GM23338 (cell line): Measurements from ENCODE around the gene SPOCK2. TPM values are rescaled to one million over a fixed set of nuclear protein-coding genes. Genes with fewer than 3 reads are reported as not detected.

Experiments
- ATAC-seq: fragments of 200-7000 bp; cut with Tn5 transposase; 3 replicates; pipeline ENCODE4 v1.9.1; 2020
- DNase-seq: peaks from one replicate; pipeline ENCODE4 v3.0.0-alpha.2; 2015; ENCODE audit warnings: low spot score
- H2AFZ ChIP-seq: fragments of 200-600 bp; sonication (generic); 2 replicates; pipeline ENCODE4 v1.8.0; 2016; ENCODE audit warnings: antibody characterized with exemption, mild to moderate bottlenecking, moderate library complexity
- H3F3A ChIP-seq: fragments of 200-600 bp; sonication (generic); replicated peaks from 2 replicates; pipeline ENCODE4 v1.8.0; 2017; ENCODE audit warnings: antibody characterized with exemption, mixed run types, low read depth
- H3K27ac ChIP-seq: fragments of 200-600 bp; sonication (generic); 2 replicates; pipeline ENCODE4 v1.6.1; 2016; ENCODE audit warnings: low read depth
- H3K27me3 ChIP-seq: fragments of 200-600 bp; sonication (generic); 2 replicates; pipeline ENCODE4 v1.8.0; 2016; ENCODE audit warnings: mild to moderate bottlenecking, mixed run types, moderate library complexity; ENCODE audit not compliant: insufficient read depth
- H3K36me3 ChIP-seq: fragments of 200-600 bp; sonication (generic); 2 replicates; pipeline ENCODE4 v1.8.0; 2016; ENCODE audit warnings: mild to moderate bottlenecking; ENCODE audit not compliant: insufficient read depth
- H3K4me1 ChIP-seq: fragments of 200-600 bp; sonication (generic); 2 replicates; pipeline ENCODE4 v1.8.0; 2016; ENCODE audit warnings: mild to moderate bottlenecking, moderate library complexity; ENCODE audit not compliant: insufficient read depth
- H3K4me2 ChIP-seq: fragments of 200-600 bp; sonication (generic); 2 replicates; pipeline ENCODE4 v1.7.1; 2017; ENCODE audit warnings: mixed run types
- H3K4me3 ChIP-seq: fragments of 200-600 bp; sonication (generic); 2 replicates; pipeline ENCODE4 v1.6.1; 2016; ENCODE audit warnings: mixed run types
- H3K79me2 ChIP-seq: fragments of 200-600 bp; sonication (generic); replicated peaks from 2 replicates; pipeline ENCODE4 v1.8.0; 2017; ENCODE audit warnings: mild to moderate bottlenecking; ENCODE audit not compliant: insufficient read depth
- H3K9me2 ChIP-seq: fragments of 200-600 bp; sonication (generic); 2 replicates; pipeline ENCODE4 v1.8.0; 2017; ENCODE audit not compliant: insufficient read depth
- H4K20me1 ChIP-seq: fragments of 200-600 bp; sonication (generic); replicated peaks from 2 replicates; pipeline ENCODE4 v1.8.0; 2017; ENCODE audit warnings: mild to moderate bottlenecking; ENCODE audit not compliant: insufficient read depth
- H3K27ac Mint-ChIP-seq: 2 replicates; pipeline ENCODE4 v1.8.0; 2020; ENCODE audit warnings: inconsistent platforms, mild to moderate bottlenecking, moderate library complexity, mixed read lengths
- H3K27me3 Mint-ChIP-seq: 3 replicates; pipeline ENCODE4 v1.8.0; 2022; ENCODE audit warnings: low read depth, mild to moderate bottlenecking, moderate library complexity, mixed read lengths, inconsistent platforms; ENCODE audit not compliant: insufficient read depth, poor library complexity
- H3K36me3 Mint-ChIP-seq: 3 replicates; pipeline ENCODE4 v1.8.0; 2021; ENCODE audit warnings: low read depth, mild to moderate bottlenecking, inconsistent platforms, moderate library complexity, mixed read lengths
- H3K4me1 Mint-ChIP-seq: 3 replicates; pipeline ENCODE4 v1.8.0; 2020; ENCODE audit warnings: mild to moderate bottlenecking, inconsistent platforms, mixed read lengths
- H3K4me3 Mint-ChIP-seq: 3 replicates; pipeline ENCODE4 v1.8.0; 2021; ENCODE audit warnings: moderate library complexity, mild to moderate bottlenecking, inconsistent platforms, mixed read lengths
- H3K9me3 Mint-ChIP-seq: 3 replicates; pipeline ENCODE4 v1.8.0; 2020; ENCODE audit warnings: moderate library complexity, mild to moderate bottlenecking, inconsistent platforms, mixed read lengths
- CREB1 ChIP-seq: fragments of 250-450 bp; sonication (Bioruptor Pico); IDR thresholded peaks from 2 replicates; pipeline ENCODE4 v1.5.0; 2020; ENCODE audit warnings: low read depth, mild to moderate bottlenecking, moderate library complexity
- CTCF ChIP-seq, 2 experiments: fragments of 200-600 bp in 1 of 2; sonication (generic) in 1 of 2; conservative IDR thresholded peaks; 2 replicates each; pipeline versions ENCODE4 v1.5.1 to v1.6.1; 2016 to 2017; ENCODE audit warnings: antibody characterized with exemption in 2 of 2, low read depth in 2 of 2, mild to moderate bottlenecking in 2 of 2, moderate library complexity in 1 of 2
- EZH2 ChIP-seq: fragments of 200-600 bp; sonication (generic); IDR thresholded peaks from one replicate; pipeline ENCODE4 v1.8.0; 2017; ENCODE audit warnings: antibody characterized with exemption, mild to moderate bottlenecking, low read depth; ENCODE audit not compliant: unreplicated experiment
- EZH2phosphoT487 ChIP-seq: fragments of 200-600 bp; sonication (generic); IDR thresholded peaks from one replicate; pipeline ENCODE4 v1.8.1; 2018; ENCODE audit warnings: antibody characterized with exemption; ENCODE audit not compliant: unreplicated experiment
- JUNB ChIP-seq: IDR thresholded peaks from one replicate; pipeline ENCODE4 v1.6.1; 2016; ENCODE audit warnings: antibody characterized with exemption; ENCODE audit not compliant: unreplicated experiment
- NANOG ChIP-seq: IDR thresholded peaks from 2 replicates; pipeline ENCODE4 v1.6.1; 2016; ENCODE audit warnings: antibody characterized with exemption, borderline replicate concordance
- POLR2AphosphoS5 ChIP-seq: IDR thresholded peaks from 2 replicates; pipeline ENCODE4 v1.6.1; 2016; ENCODE audit warnings: antibody characterized with exemption, low read depth
- REST ChIP-seq: IDR thresholded peaks from one replicate; pipeline ENCODE4 v1.6.1; 2018; ENCODE audit warnings: antibody characterized with exemption; ENCODE audit not compliant: unreplicated experiment
- STAT1 ChIP-seq: IDR thresholded peaks from one replicate; pipeline ENCODE4 v1.6.1; 2016; ENCODE audit warnings: antibody characterized with exemption; ENCODE audit not compliant: unreplicated experiment
- ZNF114 ChIP-seq: fragments of 250-450 bp; sonication (Bioruptor Pico); IDR thresholded peaks from 2 replicates; pipeline ENCODE4 v1.5.0; 2020; ENCODE audit warnings: mild to moderate bottlenecking, moderate library complexity
- ZNF331 ChIP-seq: fragments of 250-450 bp; sonication (Bioruptor Pico); IDR thresholded peaks from 2 replicates; pipeline ENCODE4 v1.5.0; 2020; ENCODE audit warnings: low read depth, mild to moderate bottlenecking, moderate library complexity
- polyA plus RNA-seq: library from polyadenylated mRNA; unstranded; fragments of >200 nt; fragmentation: Nextera tagmentation; extraction: Ambion mirVana; gene quantifications from 2 replicates; pipeline ENCODE4 v1.2.1, GENCODE V29; 2016
- total RNA-seq: library from RNA; depleted of rRNA; stranded (reverse); fragments of >200 nt; shearing (Covaris generic); gene quantifications from 2 replicates; pipeline ENCODE4 v1.2.3, GENCODE V29; 2014
- TF ChIP-seq, protein P1 (sequence below): IDR thresholded peaks from 2 replicates; pipeline ENCODE4 v1.6.1; 2016; ENCODE audit warnings: antibody characterized with exemption
- TF ChIP-seq, protein P2 (sequence below): fragments of 250-450 bp; sonication (Bioruptor Pico); IDR thresholded peaks from 2 replicates; pipeline ENCODE4 v1.5.0; 2020; ENCODE audit warnings: mild to moderate bottlenecking, moderate library complexity

The SPOCK2 gene
- total and polyA plus RNA-seq, 2 experiments from 2014 or later: 1.3 to 3.6 TPM

DNA sequence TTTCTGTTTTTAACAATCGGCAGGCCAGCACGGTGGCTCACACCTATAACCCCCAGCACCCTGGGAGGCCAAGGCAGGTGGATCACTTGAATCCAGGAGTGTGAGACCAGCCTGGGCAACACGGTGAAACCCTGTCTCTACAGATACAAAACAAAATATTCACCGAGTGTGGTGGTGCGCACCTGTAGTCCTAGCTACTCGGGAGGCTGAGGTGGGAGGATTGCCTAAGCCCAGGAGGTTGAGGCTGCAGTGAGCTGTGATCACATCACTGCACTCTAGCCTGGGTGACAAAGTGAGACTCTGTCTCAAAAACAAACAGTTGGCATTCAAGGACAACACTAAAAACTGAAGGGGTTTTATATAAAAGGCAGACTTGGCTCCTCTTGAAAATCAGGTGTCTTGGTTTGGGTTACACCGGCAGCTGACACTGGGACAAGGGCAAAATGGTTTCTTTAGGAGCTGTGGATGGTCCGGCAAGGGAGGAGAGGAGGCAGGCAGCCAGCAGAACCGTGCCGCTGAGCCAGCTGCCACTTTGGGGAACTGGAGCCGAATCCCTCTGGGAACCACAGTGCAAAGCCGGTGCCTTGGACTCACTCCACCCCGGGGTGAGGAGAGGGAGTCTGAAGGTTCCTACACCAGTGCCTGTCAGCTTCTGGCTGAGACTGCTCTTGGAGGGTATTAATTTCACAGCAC is 71.6 kb downstream of the SPOCK2 start:
- no peaks in the 10 kb centered on the region for H3K27me3 ChIP-seq
- no peak overlapping the region for H3K27ac Mint-ChIP-seq

More for the DNA sequence above, 71.6 kb downstream of the SPOCK2 start:
- H3K36me3 ChIP-seq: no peaks in the 10 kb centered on the region
- Mint-ChIP-seq H3K4me1 (peaks cover 5% of the 10 kb centered on the region; the same call in 2 of the 3 replicates), H3K27me3 (peaks cover 10% of the 10 kb centered on the region), H3K9me3 (no peaks in the 10 kb centered on the region), H3K36me3 (no peaks in the 10 kb centered on the region), H3K4me3 (no peak overlapping the region)
- H4K20me1 ChIP-seq: no peaks in the 10 kb centered on the region
- H2AFZ ChIP-seq: no peak overlapping the region
- no peak overlapping the region for H3K4me2 ChIP-seq
- H3K4me3 ChIP-seq: no peak overlapping the region
- H3F3A ChIP-seq: no peaks in the 10 kb centered on the region
- no peaks in the 10 kb centered on the region for H3K4me1 ChIP-seq
- no peak for TF ChIP-seq CREB1 (CRISPR knock-in tag)
- no peak for TF ChIP-seq CTCF (conservative IDR thresholded peaks at IDR 0.05; ENCODE audit: low read depth in 2 of 2)
- no peak for TF ChIP-seq REST
- no peak for TF ChIP-seq EZH2
- no peak for TF ChIP-seq POLR2AphosphoS5
- no peak for TF ChIP-seq STAT1
- no peak for TF ChIP-seq ZNF331 (CRISPR knock-in tag)
- TF ChIP-seq ZNF114 (CRISPR knock-in tag): no peak
- TF ChIP-seq, protein P1, sequence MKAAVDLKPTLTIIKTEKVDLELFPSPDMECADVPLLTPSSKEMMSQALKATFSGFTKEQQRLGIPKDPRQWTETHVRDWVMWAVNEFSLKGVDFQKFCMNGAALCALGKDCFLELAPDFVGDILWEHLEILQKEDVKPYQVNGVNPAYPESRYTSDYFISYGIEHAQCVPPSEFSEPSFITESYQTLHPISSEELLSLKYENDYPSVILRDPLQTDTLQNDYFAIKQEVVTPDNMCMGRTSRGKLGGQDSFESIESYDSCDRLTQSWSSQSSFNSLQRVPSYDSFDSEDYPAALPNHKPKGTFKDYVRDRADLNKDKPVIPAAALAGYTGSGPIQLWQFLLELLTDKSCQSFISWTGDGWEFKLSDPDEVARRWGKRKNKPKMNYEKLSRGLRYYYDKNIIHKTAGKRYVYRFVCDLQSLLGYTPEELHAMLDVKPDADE: no peak
- TF ChIP-seq EZH2phosphoT487: no peak
- no peak for TF ChIP-seq NANOG
- TF ChIP-seq, protein P2, sequence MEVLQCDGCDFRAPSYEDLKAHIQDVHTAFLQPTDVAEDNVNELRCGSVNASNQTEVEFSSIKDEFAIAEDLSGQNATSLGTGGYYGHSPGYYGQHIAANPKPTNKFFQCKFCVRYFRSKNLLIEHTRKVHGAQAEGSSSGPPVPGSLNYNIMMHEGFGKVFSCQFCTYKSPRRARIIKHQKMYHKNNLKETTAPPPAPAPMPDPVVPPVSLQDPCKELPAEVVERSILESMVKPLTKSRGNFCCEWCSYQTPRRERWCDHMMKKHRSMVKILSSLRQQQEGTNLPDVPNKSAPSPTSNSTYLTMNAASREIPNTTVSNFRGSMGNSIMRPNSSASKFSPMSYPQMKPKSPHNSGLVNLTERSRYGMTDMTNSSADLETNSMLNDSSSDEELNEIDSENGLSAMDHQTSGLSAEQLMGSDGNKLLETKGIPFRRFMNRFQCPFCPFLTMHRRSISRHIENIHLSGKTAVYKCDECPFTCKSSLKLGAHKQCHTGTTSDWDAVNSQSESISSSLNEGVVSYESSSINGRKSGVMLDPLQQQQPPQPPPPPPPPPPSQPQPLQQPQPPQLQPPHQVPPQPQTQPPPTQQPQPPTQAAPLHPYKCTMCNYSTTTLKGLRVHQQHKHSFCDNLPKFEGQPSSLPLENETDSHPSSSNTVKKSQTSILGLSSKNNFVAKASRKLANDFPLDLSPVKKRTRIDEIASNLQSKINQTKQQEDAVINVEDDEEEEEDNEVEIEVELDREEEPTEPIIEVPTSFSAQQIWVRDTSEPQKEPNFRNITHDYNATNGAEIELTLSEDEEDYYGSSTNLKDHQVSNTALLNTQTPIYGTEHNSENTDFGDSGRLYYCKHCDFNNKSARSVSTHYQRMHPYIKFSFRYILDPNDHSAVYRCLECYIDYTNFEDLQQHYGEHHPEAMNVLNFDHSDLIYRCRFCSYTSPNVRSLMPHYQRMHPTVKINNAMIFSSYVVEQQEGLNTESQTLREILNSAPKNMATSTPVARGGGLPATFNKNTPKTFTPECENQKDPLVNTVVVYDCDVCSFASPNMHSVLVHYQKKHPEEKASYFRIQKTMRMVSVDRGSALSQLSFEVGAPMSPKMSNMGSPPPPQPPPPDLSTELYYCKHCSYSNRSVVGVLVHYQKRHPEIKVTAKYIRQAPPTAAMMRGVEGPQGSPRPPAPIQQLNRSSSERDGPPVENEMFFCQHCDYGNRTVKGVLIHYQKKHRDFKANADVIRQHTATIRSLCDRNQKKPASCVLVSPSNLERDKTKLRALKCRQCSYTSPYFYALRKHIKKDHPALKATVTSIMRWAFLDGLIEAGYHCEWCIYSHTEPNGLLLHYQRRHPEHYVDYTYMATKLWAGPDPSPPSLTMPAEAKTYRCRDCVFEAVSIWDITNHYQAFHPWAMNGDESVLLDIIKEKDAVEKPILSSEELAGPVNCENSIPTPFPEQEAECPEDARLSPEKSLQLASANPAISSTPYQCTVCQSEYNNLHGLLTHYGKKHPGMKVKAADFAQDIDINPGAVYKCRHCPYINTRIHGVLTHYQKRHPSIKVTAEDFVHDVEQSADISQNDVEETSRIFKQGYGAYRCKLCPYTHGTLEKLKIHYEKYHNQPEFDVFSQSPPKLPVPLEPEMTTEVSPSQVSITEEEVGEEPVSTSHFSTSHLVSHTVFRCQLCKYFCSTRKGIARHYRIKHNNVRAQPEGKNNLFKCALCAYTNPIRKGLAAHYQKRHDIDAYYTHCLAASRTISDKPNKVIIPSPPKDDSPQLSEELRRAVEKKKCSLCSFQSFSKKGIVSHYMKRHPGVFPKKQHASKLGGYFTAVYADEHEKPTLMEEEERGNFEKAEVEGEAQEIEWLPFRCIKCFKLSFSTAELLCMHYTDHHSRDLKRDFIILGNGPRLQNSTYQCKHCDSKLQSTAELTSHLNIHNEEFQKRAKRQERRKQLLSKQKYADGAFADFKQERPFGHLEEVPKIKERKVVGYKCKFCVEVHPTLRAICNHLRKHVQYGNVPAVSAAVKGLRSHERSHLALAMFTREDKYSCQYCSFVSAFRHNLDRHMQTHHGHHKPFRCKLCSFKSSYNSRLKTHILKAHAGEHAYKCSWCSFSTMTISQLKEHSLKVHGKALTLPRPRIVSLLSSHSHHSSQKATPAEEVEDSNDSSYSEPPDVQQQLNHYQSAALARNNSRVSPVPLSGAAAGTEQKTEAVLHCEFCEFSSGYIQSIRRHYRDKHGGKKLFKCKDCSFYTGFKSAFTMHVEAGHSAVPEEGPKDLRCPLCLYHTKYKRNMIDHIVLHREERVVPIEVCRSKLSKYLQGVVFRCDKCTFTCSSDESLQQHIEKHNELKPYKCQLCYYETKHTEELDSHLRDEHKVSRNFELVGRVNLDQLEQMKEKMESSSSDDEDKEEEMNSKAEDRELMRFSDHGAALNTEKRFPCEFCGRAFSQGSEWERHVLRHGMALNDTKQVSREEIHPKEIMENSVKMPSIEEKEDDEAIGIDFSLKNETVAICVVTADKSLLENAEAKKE: no peak
- no peak for TF ChIP-seq JUNB
- no peaks in the 10 kb centered on the region for H3K9me2 ChIP-seq
- no peaks in the 10 kb centered on the region for H3K79me2 ChIP-seq
- H3K27ac ChIP-seq: no peak overlapping the region
- ATAC-seq (no peak), DNase-seq (no peak)
